Panc1 (cell line): ENCODE measurements around the gene NTM. TPM values are rescaled to one million over a fixed set of nuclear protein-coding genes. Genes with fewer than 3 reads are reported as not detected.

Source experiments
- ATAC-seq: fragments of 200-7000 bp; cut with Tn5 transposase; 2 replicates; pipeline ENCODE4 v1.9.1; 2020; ENCODE audit warnings: mild to moderate bottlenecking, moderate library complexity
- BruUV-seq: library from RNA; stranded (reverse); fragments of 400-500 nt; replicated peaks from 2 replicates; lab custom pipeline; 2021; lab: Mats Ljungman, UMichigan
- CTCF ChIA-PET: fragments of 300-600 bp; sonication (Branson Sonifier 250); formaldehyde crosslinking; loops from one replicate; lab custom pipeline; 2022; ENCODE audit warnings: antibody characterized with exemption; lab: Charles Lee
- POLR2A ChIA-PET: fragments of 300-600 bp; sonication (Branson Sonifier 250); formaldehyde crosslinking; loops from one replicate; lab custom pipeline; 2022; ENCODE audit warnings: antibody characterized with exemption; lab: Charles Lee
- DNase-seq: peaks from one replicate; pipeline ENCODE4 v3.0.0-alpha.2; 2010; ENCODE audit warnings: low read depth, low spot score
- H3K27ac ChIP-seq: 2 replicates; pipeline ENCODE4 v1.5.1; 2011; ENCODE audit warnings: mild to moderate bottlenecking, low read length, inconsistent platforms
- H3K27me3 ChIP-seq: fragments of 200-500 bp; sonication (Bioruptor generic); 2 replicates; pipeline ENCODE4 v1.6.0; 2014; ENCODE audit warnings: low read length, inconsistent platforms; ENCODE audit not compliant: control insufficient read depth, insufficient read depth
- H3K36me3 ChIP-seq: fragments of 200-500 bp; sonication (Bioruptor generic); 2 replicates; pipeline ENCODE4 v1.5.1; 2014; ENCODE audit warnings: inconsistent platforms, mild to moderate bottlenecking, low read length, moderate library complexity; ENCODE audit not compliant: control insufficient read depth, insufficient read depth
- H3K4me1 ChIP-seq: 2 replicates; pipeline ENCODE4 v1.5.1; 2011; ENCODE audit warnings: inconsistent platforms, mild to moderate bottlenecking, low read length, moderate library complexity; ENCODE audit not compliant: control insufficient read depth, insufficient read depth
- H3K4me3 ChIP-seq, 2 experiments: 2 replicates each; pipeline ENCODE4 v1.5.1; 2011 to 2012; ENCODE audit warnings: low read depth in 2 of 2, low read length in 2 of 2, mild to moderate bottlenecking in 2 of 2, inconsistent platforms in 1 of 2, moderate library complexity in 1 of 2
- H3K9me3 ChIP-seq: fragments of 200-500 bp; sonication (Bioruptor generic); 2 replicates; pipeline ENCODE4 v1.5.1; 2014; ENCODE audit warnings: low read depth, mild to moderate bottlenecking, inconsistent platforms, low read length, moderate library complexity; ENCODE audit not compliant: control insufficient read depth, insufficient read depth
- POLR2AphosphoS5 ChIP-seq: IDR thresholded peaks from 2 replicates; pipeline ENCODE4 v1.6.1; 2012; ENCODE audit warnings: mild to moderate bottlenecking, low read depth, low read length, moderate library complexity
- SIN3A ChIP-seq: IDR thresholded peaks from 2 replicates; pipeline ENCODE4 v1.6.1; 2012; ENCODE audit warnings: low read depth, mild to moderate bottlenecking, low read length, moderate library complexity, borderline replicate concordance; ENCODE audit not compliant: insufficient read depth
- TCF7L2 ChIP-seq: IDR thresholded peaks from 2 replicates; pipeline ENCODE4 v1.6.1; 2011; ENCODE audit warnings: mild to moderate bottlenecking, low read depth, low read length, inconsistent platforms
- in situ Hi-C: cut with HindIII; loops from 2 replicates; pipeline ENCODE4 v1.10.0; 2016; ENCODE audit warnings: low sequenced_read_pairs, low pct_unique_long_range_greater_than_20kb
- intact Hi-C: fragments of 100-400 bp; cut with micrococcal nuclease; formaldehyde crosslinking; loops from one replicate; pipeline ENCODE4 v1.10.0; 2022; ENCODE audit not compliant: unreplicated experiment
- total RNA-seq: library from RNA; stranded (reverse); gene quantifications from one replicate; pipeline ENCODE4 v1.2.1, GENCODE V29; 2021; ENCODE audit not compliant: unreplicated experiment
- TF ChIP-seq, protein P1 (sequence below), 2 experiments: IDR thresholded peaks; 2 replicates each; pipeline ENCODE4 v1.6.1; 2011 to 2012; ENCODE audit warnings: low read depth in 2 of 2, control low read depth in 1 of 2, low read length in 1 of 2, mild to moderate bottlenecking in 1 of 2, moderate library complexity in 1 of 2; ENCODE audit not compliant: insufficient read depth in 1 of 2
- TF ChIP-seq, protein P2 (sequence below): fragments of 450-650 bp; IDR thresholded peaks from 2 replicates; pipeline ENCODE4 v1.5.1; 2017; ENCODE audit warnings: mild to moderate bottlenecking

NTM gene
- total RNA-seq, 1 experiment from 2014 or later = 0.10 TPM

DNA sequence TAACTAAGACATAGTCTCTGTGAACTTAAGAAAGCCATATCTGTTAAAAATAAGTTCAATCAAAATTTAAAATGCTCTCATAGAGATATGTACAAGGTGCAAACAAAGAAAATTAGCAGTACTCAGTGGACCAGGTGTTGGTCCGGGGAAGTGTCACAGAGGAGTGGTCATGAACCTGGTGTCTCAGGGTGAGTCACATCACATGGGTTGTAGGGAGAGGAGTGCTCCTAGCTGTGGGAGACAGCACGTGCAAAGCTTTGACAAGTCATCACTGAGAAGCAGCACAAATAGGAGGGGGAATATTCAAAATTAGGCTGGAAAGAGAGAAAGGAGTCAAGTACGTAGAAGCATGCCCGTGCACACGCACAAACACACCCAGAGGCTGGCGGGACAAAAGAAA lies 438.1 kb downstream of the NTM start:
- H3K4me3 ChIP-seq = no peak overlapping the region
- DNase-seq (no peak), ATAC-seq (no peak)
- ChIA-PET CTCF (no interaction called here), POLR2A (no interaction called here)
- no peaks in the 10 kb centered on the region for H3K4me1 ChIP-seq
- H3K27me3 ChIP-seq = peaks cover 6% of the 10 kb centered on the region; the same call in 1 of the 2 replicates
- in situ Hi-C loops = no loop called here
- no peaks in the 10 kb centered on the region for H3K9me3 ChIP-seq
- H3K27ac ChIP-seq = no peak overlapping the region
- intact Hi-C loops = no loop called here
- no peaks in the 10 kb centered on the region for H3K36me3 ChIP-seq
- BruUV-seq = no TSS peak
- TF ChIP-seq, protein P1, sequence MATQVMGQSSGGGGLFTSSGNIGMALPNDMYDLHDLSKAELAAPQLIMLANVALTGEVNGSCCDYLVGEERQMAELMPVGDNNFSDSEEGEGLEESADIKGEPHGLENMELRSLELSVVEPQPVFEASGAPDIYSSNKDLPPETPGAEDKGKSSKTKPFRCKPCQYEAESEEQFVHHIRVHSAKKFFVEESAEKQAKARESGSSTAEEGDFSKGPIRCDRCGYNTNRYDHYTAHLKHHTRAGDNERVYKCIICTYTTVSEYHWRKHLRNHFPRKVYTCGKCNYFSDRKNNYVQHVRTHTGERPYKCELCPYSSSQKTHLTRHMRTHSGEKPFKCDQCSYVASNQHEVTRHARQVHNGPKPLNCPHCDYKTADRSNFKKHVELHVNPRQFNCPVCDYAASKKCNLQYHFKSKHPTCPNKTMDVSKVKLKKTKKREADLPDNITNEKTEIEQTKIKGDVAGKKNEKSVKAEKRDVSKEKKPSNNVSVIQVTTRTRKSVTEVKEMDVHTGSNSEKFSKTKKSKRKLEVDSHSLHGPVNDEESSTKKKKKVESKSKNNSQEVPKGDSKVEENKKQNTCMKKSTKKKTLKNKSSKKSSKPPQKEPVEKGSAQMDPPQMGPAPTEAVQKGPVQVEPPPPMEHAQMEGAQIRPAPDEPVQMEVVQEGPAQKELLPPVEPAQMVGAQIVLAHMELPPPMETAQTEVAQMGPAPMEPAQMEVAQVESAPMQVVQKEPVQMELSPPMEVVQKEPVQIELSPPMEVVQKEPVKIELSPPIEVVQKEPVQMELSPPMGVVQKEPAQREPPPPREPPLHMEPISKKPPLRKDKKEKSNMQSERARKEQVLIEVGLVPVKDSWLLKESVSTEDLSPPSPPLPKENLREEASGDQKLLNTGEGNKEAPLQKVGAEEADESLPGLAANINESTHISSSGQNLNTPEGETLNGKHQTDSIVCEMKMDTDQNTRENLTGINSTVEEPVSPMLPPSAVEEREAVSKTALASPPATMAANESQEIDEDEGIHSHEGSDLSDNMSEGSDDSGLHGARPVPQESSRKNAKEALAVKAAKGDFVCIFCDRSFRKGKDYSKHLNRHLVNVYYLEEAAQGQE (IDR thresholded peaks at IDR 0.05; ENCODE audit: insufficient read depth in 1 of 2, low read depth in 2 of 2, low read length in 1 of 2) = no peak
- TF ChIP-seq SIN3A = no peak
- TF ChIP-seq, protein P2, sequence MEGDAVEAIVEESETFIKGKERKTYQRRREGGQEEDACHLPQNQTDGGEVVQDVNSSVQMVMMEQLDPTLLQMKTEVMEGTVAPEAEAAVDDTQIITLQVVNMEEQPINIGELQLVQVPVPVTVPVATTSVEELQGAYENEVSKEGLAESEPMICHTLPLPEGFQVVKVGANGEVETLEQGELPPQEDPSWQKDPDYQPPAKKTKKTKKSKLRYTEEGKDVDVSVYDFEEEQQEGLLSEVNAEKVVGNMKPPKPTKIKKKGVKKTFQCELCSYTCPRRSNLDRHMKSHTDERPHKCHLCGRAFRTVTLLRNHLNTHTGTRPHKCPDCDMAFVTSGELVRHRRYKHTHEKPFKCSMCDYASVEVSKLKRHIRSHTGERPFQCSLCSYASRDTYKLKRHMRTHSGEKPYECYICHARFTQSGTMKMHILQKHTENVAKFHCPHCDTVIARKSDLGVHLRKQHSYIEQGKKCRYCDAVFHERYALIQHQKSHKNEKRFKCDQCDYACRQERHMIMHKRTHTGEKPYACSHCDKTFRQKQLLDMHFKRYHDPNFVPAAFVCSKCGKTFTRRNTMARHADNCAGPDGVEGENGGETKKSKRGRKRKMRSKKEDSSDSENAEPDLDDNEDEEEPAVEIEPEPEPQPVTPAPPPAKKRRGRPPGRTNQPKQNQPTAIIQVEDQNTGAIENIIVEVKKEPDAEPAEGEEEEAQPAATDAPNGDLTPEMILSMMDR = no peak
- no peak for TF ChIP-seq POLR2AphosphoS5
- TF ChIP-seq TCF7L2 = no peak

DNA sequence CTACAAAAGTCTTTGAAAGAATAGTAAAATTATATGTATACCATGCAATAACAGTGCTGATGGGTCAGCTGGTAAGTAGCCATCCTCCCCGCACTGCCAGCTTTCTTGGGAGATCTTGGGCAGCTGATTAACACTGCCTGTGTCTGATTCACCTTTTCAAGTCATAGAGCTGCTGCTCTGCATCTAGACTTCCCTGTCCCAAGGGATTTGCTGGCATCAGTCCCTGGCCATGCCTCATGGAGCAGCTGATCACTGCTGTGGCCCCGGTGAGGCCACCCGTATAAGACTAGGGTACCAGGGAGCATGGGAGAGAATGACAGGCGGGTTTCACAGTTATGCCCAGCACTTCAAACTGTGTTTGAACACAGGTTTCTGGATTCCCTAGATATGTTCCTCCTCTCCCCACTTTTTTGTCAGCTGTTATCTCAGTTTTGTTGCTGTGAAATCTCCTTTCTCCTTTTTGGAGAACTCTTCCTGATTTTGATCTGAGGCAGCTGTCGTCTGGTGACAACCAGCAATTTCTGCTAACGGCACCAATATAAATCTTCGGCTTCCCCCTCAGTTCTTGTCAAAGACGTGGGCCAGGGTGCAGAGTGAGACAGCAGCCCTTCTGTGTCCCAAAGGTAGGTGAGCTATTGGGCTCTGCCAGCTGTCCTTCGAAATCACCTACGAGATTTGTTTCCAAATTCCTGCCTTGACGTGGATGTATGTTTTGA lies 438.9 kb downstream of the NTM start:
- CTCF ChIA-PET = no interaction called here
- intact Hi-C loops = no loop called here
- POLR2A ChIA-PET = no interaction called here
- H3K27me3 ChIP-seq = peaks cover 6% of the 10 kb centered on the region; the same call in 1 of the 2 replicates
- in situ Hi-C loops = no loop called here
- no peak overlapping the region for H3K4me3 ChIP-seq
- TF ChIP-seq SIN3A (no peak), TCF7L2 (no peak), POLR2AphosphoS5 (no peak)
- TF ChIP-seq, protein P2 = no peak
- TF ChIP-seq, protein P1 (IDR thresholded peaks at IDR 0.05; ENCODE audit: insufficient read depth in 1 of 2, low read depth in 2 of 2, low read length in 1 of 2) = no peak
- no peaks in the 10 kb centered on the region for H3K36me3 ChIP-seq
- no peak for DNase-seq
- no TSS peak for BruUV-seq
- ATAC-seq = no peak
- no peak overlapping the region for H3K27ac ChIP-seq
- H3K9me3 ChIP-seq = no peaks in the 10 kb centered on the region
- no peaks in the 10 kb centered on the region for H3K4me1 ChIP-seq
